ENCODE results near the gene NOTCH2. TPM values are rescaled to one million over a fixed set of nuclear protein-coding genes. Genes with fewer than 3 reads are reported as not detected.

NOTCH2 gene
- total and polyA plus RNA-seq, 12 donors, result 5.4 to 138 (median 71.5) TPM

GRCh38 chr1:119870917-119871596 lies 198.4 kb downstream of the NOTCH2 start:
- no peaks in the 10 kb centered on the region for H3K9me3 ChIP-seq (replicated peaks in 1 of 3)
- H3K36me3 ChIP-seq (replicated peaks in 1 of 2), result no peaks in the 10 kb centered on the region
- H3K27me3 ChIP-seq, result no peaks in the 10 kb centered on the region
- peak; percentile 69 to 88 (median 78) for DNase-seq
- no peaks in the 10 kb centered on the region for H3K4me1 ChIP-seq (replicated peaks in 1 of 2)
- peak overlapping the region in 1 of 4 donors; percentile 27 for H3K4me3 ChIP-seq
- intact Hi-C loops (cut with DNase I), result no loop called here
- TF ChIP-seq CTCF (IDR thresholded peaks at IDR 0.05), result peak; percentile 66 to 82 (median 80)
- no peak for TF ChIP-seq POLR2A (IDR thresholded peaks at IDR 0.05)
- 39 to 44% (median 44%) methylated on average over 19 to 20 of the region's 20 CpGs for WGBS, 4 donors
- H3K27ac ChIP-seq, result peak overlapping the region in 1 of 5 donors; percentile 0

- WGBS, 4 donors, result 33 to 81% (median 63%) methylated on average over 1 of the region's 1 CpG
- no peaks in the 10 kb centered on the region for H3K36me3 ChIP-seq (replicated peaks in 1 of 2)
- intact Hi-C loops (cut with DNase I), result no loop called here
These were observed 199.5 kb downstream of the NOTCH2 start for GRCh38 chr1:119869995-119870394.

GRCh38 chr1:119868176-119868575 lies 201.3 kb downstream of the NOTCH2 start:
- H3K36me3 ChIP-seq (replicated peaks in 1 of 2), result no peaks in the 10 kb centered on the region
- no peak for DNase-seq
- 87 to 88% (median 88%) methylated on average over 2 of the region's 2 CpGs for WGBS, 4 donors
- no peak overlapping the region for H3K27ac ChIP-seq
- no peak overlapping the region for H3K4me3 ChIP-seq
- H3K9me3 ChIP-seq (replicated peaks in 1 of 3), result no peaks in the 10 kb centered on the region
- no peak for TF ChIP-seq CTCF (IDR thresholded peaks at IDR 0.05)
- TF ChIP-seq POLR2A (IDR thresholded peaks at IDR 0.05), result no peak
- H3K27me3 ChIP-seq, result no peaks in the 10 kb centered on the region
- no peaks in the 10 kb centered on the region for H3K4me1 ChIP-seq (replicated peaks in 1 of 2)
- intact Hi-C loops (cut with DNase I), result no loop called here

More at GRCh38 chr1:119869995-119870394, 199.5 kb downstream of the NOTCH2 start:
- no peak for TF ChIP-seq CTCF (IDR thresholded peaks at IDR 0.05)
- no peak for TF ChIP-seq POLR2A (IDR thresholded peaks at IDR 0.05)
- no peak for DNase-seq
- Histone ChIP-seq H3K9me3 (replicated peaks in 1 of 3) (no peaks in the 10 kb centered on the region), H3K27ac (no peak overlapping the region), H3K27me3 (no peaks in the 10 kb centered on the region), H3K4me3 (no peak overlapping the region), H3K4me1 (replicated peaks in 1 of 2) (no peaks in the 10 kb centered on the region)

GRCh38 chr1:119866451-119866850 lies 203.0 kb downstream of the NOTCH2 start:
- Histone ChIP-seq H3K4me1 (replicated peaks in 1 of 2) (no peaks in the 10 kb centered on the region), H3K27me3 (no peaks in the 10 kb centered on the region), H3K9me3 (replicated peaks in 1 of 3) (no peaks in the 10 kb centered on the region), H3K4me3 (no peak overlapping the region), H3K27ac (no peak overlapping the region), H3K36me3 (replicated peaks in 1 of 2) (no peaks in the 10 kb centered on the region)
- intact Hi-C loops (cut with DNase I), result no loop called here
- no peak for TF ChIP-seq CTCF (IDR thresholded peaks at IDR 0.05)
- TF ChIP-seq POLR2A (IDR thresholded peaks at IDR 0.05), result no peak
- DNase-seq, result no peak
- 59 to 72% (median 65%) methylated on average over 3 of the region's 3 CpGs for WGBS, 4 donors

Data from adrenal gland (tissue), 12 donors.